GM18505 (cell line): Measurements from ENCODE around the gene VKORC1L1.
"Not testable (repeated sequence)": the region's sequence is repeated elsewhere in the genome, so short reads cannot be mapped to it uniquely, and the experiment has no call there.

Experiments used
- ATAC-seq: cut with Tn5 transposase; IDR thresholded peaks from one replicate; pipeline ENCODE4 v1.9.1; 2021; ENCODE audit not compliant: unreplicated experiment
- POLR2A ChIP-seq: IDR thresholded peaks from 4 replicates; pipeline ENCODE4 v1.6.1; 2011; ENCODE audit warnings: borderline replicate concordance; ENCODE audit not compliant: insufficient read depth, insufficient read length; ENCODE audit errors: extremely low read depth

Gene VKORC1L1

DNA sequence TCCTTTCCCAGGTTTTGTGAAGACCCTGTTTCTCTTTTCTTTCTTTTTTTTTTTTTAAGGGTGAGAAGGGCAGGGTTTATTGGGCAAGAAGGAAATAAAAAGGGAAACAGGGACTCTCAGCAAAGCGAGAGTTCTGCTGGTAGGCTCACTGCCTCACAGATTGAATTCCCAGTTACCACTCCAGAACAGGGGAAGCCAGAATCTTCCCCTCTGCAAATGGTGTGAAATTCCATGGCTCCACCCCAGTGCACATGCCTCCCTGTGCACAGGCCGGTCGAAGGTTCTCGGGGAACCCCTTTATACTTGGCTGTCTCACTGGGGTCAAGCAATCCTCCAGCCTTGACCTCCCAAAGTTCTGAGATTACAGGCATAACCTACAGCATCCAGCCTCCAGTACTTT lies 119.7 kb downstream of the VKORC1L1 start:
- ATAC-seq, result no peak
- no peak for TF ChIP-seq POLR2A

- ATAC-seq, result not testable (repeated sequence)
These were observed 122.1 kb downstream of the VKORC1L1 start for GRCh38 chr7:65994984-65995383.

- ATAC-seq, result not testable (repeated sequence)
These were observed 128.0 kb downstream of the VKORC1L1 start for GRCh38 chr7:66000823-66001417.

- not testable (repeated sequence) for ATAC-seq
These were observed 132.3 kb downstream of the VKORC1L1 start for GRCh38 chr7:66005115-66005671.

DNA sequence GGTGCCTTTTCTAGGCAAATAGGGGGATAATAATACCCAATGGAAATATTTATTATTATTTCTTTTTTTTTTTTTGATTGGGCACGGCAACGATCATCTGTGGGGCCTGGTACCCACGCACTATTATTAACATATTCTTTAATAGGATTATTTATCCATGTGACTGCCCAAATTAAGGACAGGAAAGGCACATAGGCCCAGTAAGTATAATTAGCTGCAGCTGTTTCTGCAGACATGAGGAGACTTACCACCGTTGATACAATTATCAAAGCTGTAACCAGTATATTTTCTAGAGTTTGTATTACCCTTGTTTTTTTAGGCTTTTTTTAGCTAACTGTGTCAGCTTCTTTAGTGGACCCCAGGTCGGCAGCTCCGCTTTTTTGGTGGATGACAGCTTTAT lies 134.4 kb downstream of the VKORC1L1 start:
- no peak for TF ChIP-seq POLR2A
- ATAC-seq, result no peak
